ENCODE results near the gene FUT2. TPM values are rescaled to one million over a fixed set of nuclear protein-coding genes. Genes with fewer than 3 reads are reported as not detected.

The FUT2 gene
- total and polyA plus RNA-seq, 2 experiments from 2014 or later = 0.25 TPM; not detected in 1

DNA sequence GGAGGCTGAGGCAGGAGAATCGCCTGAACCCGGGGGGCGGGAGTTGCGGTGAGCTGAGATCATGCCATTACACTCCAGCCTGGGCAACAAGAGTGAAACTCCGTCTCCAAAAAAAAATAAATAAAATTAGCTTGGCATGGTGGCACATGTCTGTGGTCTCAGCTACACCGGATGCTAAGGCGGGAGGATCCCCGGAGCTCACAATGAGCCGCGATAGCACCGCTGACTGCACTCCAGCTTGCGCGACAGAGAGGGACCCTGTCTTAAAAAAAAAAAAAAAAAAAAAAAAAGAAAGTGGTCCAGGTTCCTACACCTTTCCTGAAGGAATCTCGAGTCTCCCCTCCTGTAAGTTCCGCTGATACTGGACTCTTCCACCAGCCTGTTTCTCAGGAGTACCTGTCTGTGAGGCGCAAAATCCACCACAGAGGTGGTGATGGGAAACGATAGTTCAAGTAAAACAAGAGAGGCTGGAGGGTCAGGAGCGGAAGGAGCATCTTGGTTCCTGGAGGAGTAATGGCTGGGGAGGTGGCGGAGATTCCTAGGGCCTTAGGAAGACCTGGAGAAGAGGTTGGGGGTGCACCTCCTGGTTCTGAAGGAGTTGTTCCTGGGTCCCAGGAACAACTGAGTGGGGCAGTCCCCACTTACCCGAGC is 56.2 kb downstream of the FUT2 start:
- Histone ChIP-seq H3K36me3 (ENCODE audit: low read depth) (no peaks in the 10 kb centered on the region), H3F3A (ENCODE audit: insufficient read depth) (no peaks in the 10 kb centered on the region), H3K27me3 (replicated peaks; ENCODE audit: insufficient read depth) (peaks cover 30% of the 10 kb centered on the region), H3K4me1 (ENCODE audit: insufficient read depth) (no peaks in the 10 kb centered on the region), H2AFZ (no peak overlapping the region), H4K20me1 (ENCODE audit: insufficient read depth) (no peaks in the 10 kb centered on the region), H3K4me2 (ENCODE audit: unreplicated experiment) (peak overlapping the region; percentile 35), H3K9me2 (ENCODE audit: insufficient read depth) (no peaks in the 10 kb centered on the region), H3K9me3 (ENCODE audit: low read depth) (no peaks in the 10 kb centered on the region), H3K27ac (no peak overlapping the region), H3K79me2 (ENCODE audit: insufficient read depth) (no peaks in the 10 kb centered on the region), H3K4me3 (peak overlapping the region; percentile 37), H3K9ac (no peak overlapping the region)
- peak; percentile 42 for TF ChIP-seq EZH2 (IDR thresholded peaks at IDR 0.05; ENCODE audit: insufficient read depth, poor library complexity, severe bottlenecking)
- TF ChIP-seq EZH2phosphoT487 (IDR thresholded peaks at IDR 0.05; ENCODE audit: insufficient read depth, low read depth) = no peak
- in situ Hi-C loops (cut with MboI) = no loop called here
- WGBS, 2 experiments (ENCODE audit: low coverage in 1 of 2, low lambda C conversion rate in 2 of 2, missing lambda C conversion rate in 2 of 2) = 17% methylated on average over 20 of the region's 20 CpGs
- no peak for DNase-seq

DNA sequence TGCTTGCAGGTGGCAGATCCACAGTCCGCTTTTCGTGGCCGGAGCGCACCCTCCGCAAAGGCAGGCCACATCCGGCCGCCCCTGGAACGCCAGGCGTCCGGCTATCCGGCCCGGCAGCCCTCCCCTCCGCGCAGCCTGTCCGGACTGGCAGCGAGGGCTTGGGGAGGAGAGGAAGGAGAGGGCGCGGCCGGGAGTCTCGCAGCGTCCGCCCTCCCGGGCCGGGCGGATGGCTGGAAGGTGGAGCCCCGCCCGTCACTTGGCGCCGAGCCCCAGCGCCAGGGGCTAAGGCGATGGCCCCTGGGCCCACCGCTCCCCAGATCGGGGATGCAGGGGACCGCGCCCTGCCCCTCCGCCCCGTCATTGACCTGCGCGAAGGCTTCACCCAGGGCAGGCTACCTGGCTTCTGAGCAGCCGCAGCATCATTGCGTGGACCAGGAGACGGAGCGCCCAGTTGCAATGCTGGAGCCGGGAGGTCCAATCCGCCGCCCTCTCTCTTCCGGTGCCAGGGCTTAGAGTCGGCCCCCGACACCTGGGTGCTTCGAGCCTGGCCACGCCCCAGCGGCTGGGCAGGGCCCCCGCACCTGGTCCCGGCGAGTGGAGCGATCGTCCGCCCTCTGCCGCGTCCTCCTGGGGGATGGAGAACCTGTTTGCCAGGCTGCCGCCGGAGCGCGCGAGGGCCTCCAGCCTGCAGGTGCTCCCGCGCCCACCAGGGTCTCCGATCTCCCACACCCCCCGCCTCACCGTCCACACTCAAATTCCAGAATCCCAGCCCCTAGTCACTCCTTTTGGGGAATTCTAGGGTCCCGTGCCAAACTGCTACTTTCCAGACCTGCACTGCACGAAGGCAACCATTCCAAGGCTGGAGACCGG is 57.0 kb downstream of the FUT2 start, which contains the start of gene FUT1:
Gene FUT1, minus strand, starts transcription at position 146 of the 870 bp plus-strand sequence. CDS start 1,360 bp downstream, outside the sequence.
- TF ChIP-seq EZH2 (IDR thresholded peaks at IDR 0.05; ENCODE audit: insufficient read depth, poor library complexity, severe bottlenecking) (no peak), EZH2phosphoT487 (IDR thresholded peaks at IDR 0.05; ENCODE audit: insufficient read depth, low read depth) (no peak)
- WGBS, 2 experiments (ENCODE audit: low coverage in 1 of 2, low lambda C conversion rate in 2 of 2, missing lambda C conversion rate in 2 of 2) = 9% methylated on average over 57 to 63 of the region's 73 CpGs
- Histone ChIP-seq H3K9ac (no peak within 1 kb of the TSS), H3K27me3 (replicated peaks; ENCODE audit: insufficient read depth) (peaks cover 30% of the 10 kb centered on the region), H3K27ac (no peak within 1 kb of the TSS), H3K36me3 (ENCODE audit: low read depth) (no peaks in the 10 kb centered on the region), H2AFZ (no peak within 1 kb of the TSS), H3K4me3 (peak within 1 kb of the TSS; percentile 37), H4K20me1 (ENCODE audit: insufficient read depth) (no peaks in the 10 kb centered on the region), H3K4me2 (ENCODE audit: unreplicated experiment) (peak within 1 kb of the TSS; percentile 35), H3K9me2 (ENCODE audit: insufficient read depth) (no peaks in the 10 kb centered on the region), H3F3A (ENCODE audit: insufficient read depth) (no peaks in the 10 kb centered on the region), H3K4me1 (ENCODE audit: insufficient read depth) (no peaks in the 10 kb centered on the region), H3K9me3 (ENCODE audit: low read depth) (no peaks in the 10 kb centered on the region), H3K79me2 (ENCODE audit: insufficient read depth) (no peaks in the 10 kb centered on the region)
- in situ Hi-C loops (cut with MboI) = no loop called here
- peak; percentile 39 for DNase-seq

DNA sequence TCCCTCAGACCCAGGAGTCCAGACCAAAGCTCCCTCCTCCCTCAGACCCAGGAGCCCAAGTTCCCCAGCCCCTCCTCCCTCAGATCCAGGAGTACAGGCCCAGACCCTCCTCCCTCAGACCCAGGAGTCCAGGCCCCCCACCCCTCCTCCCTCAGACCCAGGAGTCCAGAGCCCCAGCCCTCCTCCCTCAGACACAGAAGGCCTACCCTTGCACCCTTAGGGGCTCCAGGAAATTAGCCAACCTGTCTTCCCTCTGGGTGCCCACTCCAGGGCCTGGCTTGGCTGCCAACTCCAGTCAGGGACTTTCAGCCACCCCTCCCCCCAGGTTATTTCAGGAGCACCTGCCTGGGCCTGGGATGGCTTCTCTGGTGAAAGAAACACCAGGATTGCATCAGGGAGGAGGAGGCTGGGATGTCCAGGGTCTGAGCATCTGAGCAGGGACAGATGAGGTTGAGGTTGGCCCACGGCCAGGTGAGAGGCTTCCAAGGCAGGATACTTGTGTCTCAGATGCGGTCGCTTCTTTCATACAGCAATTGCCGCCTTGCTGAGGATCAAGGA is 59.4 kb downstream of the FUT2 start, which contains the start of gene FGF21:
Gene FGF21, plus strand, starts transcription at position 441 of the 558 bp plus-strand sequence. CDS start 713 bp downstream, outside the sequence.
- Histone ChIP-seq H3F3A (ENCODE audit: insufficient read depth) (no peaks in the 10 kb centered on the region), H4K20me1 (ENCODE audit: insufficient read depth) (no peaks in the 10 kb centered on the region), H3K79me2 (ENCODE audit: insufficient read depth) (no peaks in the 10 kb centered on the region), H3K27ac (no peak within 1 kb of the TSS), H3K9me3 (ENCODE audit: low read depth) (no peaks in the 10 kb centered on the region), H3K27me3 (replicated peaks; ENCODE audit: insufficient read depth) (peaks cover 26% of the 10 kb centered on the region), H3K9me2 (ENCODE audit: insufficient read depth) (no peaks in the 10 kb centered on the region), H3K9ac (no peak within 1 kb of the TSS), H3K4me3 (no peak within 1 kb of the TSS), H3K4me1 (ENCODE audit: insufficient read depth) (no peaks in the 10 kb centered on the region), H3K36me3 (ENCODE audit: low read depth) (no peaks in the 10 kb centered on the region), H3K4me2 (ENCODE audit: unreplicated experiment) (no peak within 1 kb of the TSS), H2AFZ (no peak within 1 kb of the TSS)
- no peak for DNase-seq
- WGBS, 2 experiments (ENCODE audit: low coverage in 1 of 2, low lambda C conversion rate in 2 of 2, missing lambda C conversion rate in 2 of 2) = 57 to 61% methylated on average over 4 of the region's 4 CpGs
- in situ Hi-C loops (cut with MboI) = no loop called here
- TF ChIP-seq EZH2 (IDR thresholded peaks at IDR 0.05; ENCODE audit: insufficient read depth, poor library complexity, severe bottlenecking) = no peak
- no peak for TF ChIP-seq EZH2phosphoT487 (IDR thresholded peaks at IDR 0.05; ENCODE audit: insufficient read depth, low read depth)

Other genes with a start within 250 kb of the FUT2 start
- 36.6 and 38.7 TPM in 2 replicates for gene GRWD1, start 250.0 kb upstream of the FUT2 start, total RNA-seq (2014; rRNA removed; shearing (Covaris generic))
- gene GRWD1, start 250.0 kb upstream of the FUT2 start, polyA plus RNA-seq (2016; fragmentation: Nextera tagmentation; extraction: Ambion mirVana) = 34.1 and 41.5 TPM in 2 replicates
- gene KCNJ14, start 240.4 kb upstream of the FUT2 start, total RNA-seq (2014; rRNA removed; shearing (Covaris generic)) = 0.97 and 1.1 TPM in 2 replicates
- 0.47 and 0.48 TPM in 2 replicates for gene KCNJ14, start 240.4 kb upstream of the FUT2 start, polyA plus RNA-seq (2016; fragmentation: Nextera tagmentation; extraction: Ambion mirVana)
- gene CYTH2, start 226.6 kb upstream of the FUT2 start, total RNA-seq (2014; rRNA removed; shearing (Covaris generic)) = 80.7 and 86.0 TPM in 2 replicates
- gene CYTH2, start 226.6 kb upstream of the FUT2 start, polyA plus RNA-seq (2016; fragmentation: Nextera tagmentation; extraction: Ambion mirVana) = 40.9 and 41.6 TPM in 2 replicates
- 0.22 TPM in 1 of 2 replicates, not detected in the other for gene LMTK3, start 184.1 kb upstream of the FUT2 start, total RNA-seq (2014; rRNA removed; shearing (Covaris generic))
- gene LMTK3, start 184.1 kb upstream of the FUT2 start, polyA plus RNA-seq (2016; fragmentation: Nextera tagmentation; extraction: Ambion mirVana) = not detected in 2 replicates
- gene SULT2B1, start 143.8 kb upstream of the FUT2 start, total RNA-seq (2014; rRNA removed; shearing (Covaris generic)) = not detected in 2 replicates
- not detected in 2 replicates for gene SULT2B1, start 143.8 kb upstream of the FUT2 start, polyA plus RNA-seq (2016; fragmentation: Nextera tagmentation; extraction: Ambion mirVana)
- not detected in 2 replicates for gene SPACA4, start 89.2 kb upstream of the FUT2 start, total RNA-seq (2014; rRNA removed; shearing (Covaris generic))
- not detected in 2 replicates for gene SPACA4, start 89.2 kb upstream of the FUT2 start, polyA plus RNA-seq (2016; fragmentation: Nextera tagmentation; extraction: Ambion mirVana)
- not detected in 2 replicates for gene FAM83E, start 80.9 kb upstream of the FUT2 start, total RNA-seq (2014; rRNA removed; shearing (Covaris generic))
- gene FAM83E, start 80.9 kb upstream of the FUT2 start, polyA plus RNA-seq (2016; fragmentation: Nextera tagmentation; extraction: Ambion mirVana) = not detected in 2 replicates
- gene RPL18, start 76.8 kb upstream of the FUT2 start, total RNA-seq (2014; rRNA removed; shearing (Covaris generic)) = 1,266 and 1,345 TPM in 2 replicates
- gene RPL18, start 76.8 kb upstream of the FUT2 start, polyA plus RNA-seq (2016; fragmentation: Nextera tagmentation; extraction: Ambion mirVana) = 659 and 663 TPM in 2 replicates
- gene SPHK2, start 76.5 kb upstream of the FUT2 start, total RNA-seq (2014; rRNA removed; shearing (Covaris generic)) = 5.2 and 7.2 TPM in 2 replicates
- gene SPHK2, start 76.5 kb upstream of the FUT2 start, polyA plus RNA-seq (2016; fragmentation: Nextera tagmentation; extraction: Ambion mirVana) = 9.9 and 11.4 TPM in 2 replicates
- gene DBP, start 58.6 kb upstream of the FUT2 start, total RNA-seq (2014; rRNA removed; shearing (Covaris generic)) = 5.9 and 6.7 TPM in 2 replicates
- 3.3 and 3.7 TPM in 2 replicates for gene DBP, start 58.6 kb upstream of the FUT2 start, polyA plus RNA-seq (2016; fragmentation: Nextera tagmentation; extraction: Ambion mirVana)
- 1.1 and 1.6 TPM in 2 replicates for gene CA11, start 49.8 kb upstream of the FUT2 start, total RNA-seq (2014; rRNA removed; shearing (Covaris generic))
- 2.7 and 3.5 TPM in 2 replicates for gene CA11, start 49.8 kb upstream of the FUT2 start, polyA plus RNA-seq (2016; fragmentation: Nextera tagmentation; extraction: Ambion mirVana)
- gene NTN5, start 23.0 kb upstream of the FUT2 start, total RNA-seq (2014; rRNA removed; shearing (Covaris generic)) = 0.32 TPM in 1 of 2 replicates, not detected in the other
- gene NTN5, start 23.0 kb upstream of the FUT2 start, polyA plus RNA-seq (2016; fragmentation: Nextera tagmentation; extraction: Ambion mirVana) = not detected in 2 replicates
- 0.22 TPM in 1 of 2 replicates, not detected in the other for gene MAMSTR, start 23.8 kb downstream of the FUT2 start, total RNA-seq (2014; rRNA removed; shearing (Covaris generic))
- 2.7 and 3.1 TPM in 2 replicates for gene MAMSTR, start 23.8 kb downstream of the FUT2 start, polyA plus RNA-seq (2016; fragmentation: Nextera tagmentation; extraction: Ambion mirVana)
- not detected in 2 replicates for gene RASIP1, start 44.6 kb downstream of the FUT2 start, total RNA-seq (2014; rRNA removed; shearing (Covaris generic))
- gene RASIP1, start 44.6 kb downstream of the FUT2 start, polyA plus RNA-seq (2016; fragmentation: Nextera tagmentation; extraction: Ambion mirVana) = 0.09 and 0.44 TPM in 2 replicates
- gene IZUMO1, start 50.9 kb downstream of the FUT2 start, total RNA-seq (2014; rRNA removed; shearing (Covaris generic)) = not detected in 2 replicates
- gene IZUMO1, start 50.9 kb downstream of the FUT2 start, polyA plus RNA-seq (2016; fragmentation: Nextera tagmentation; extraction: Ambion mirVana) = not detected in 2 replicates
- not detected in 2 replicates for gene FUT1, start 56.7 kb downstream of the FUT2 start, total RNA-seq (2014; rRNA removed; shearing (Covaris generic))
- gene FUT1, start 56.7 kb downstream of the FUT2 start, polyA plus RNA-seq (2016; fragmentation: Nextera tagmentation; extraction: Ambion mirVana) = not detected in 2 replicates
- gene FGF21, start 59.6 kb downstream of the FUT2 start, total RNA-seq (2014; rRNA removed; shearing (Covaris generic)) = not detected in 2 replicates
- gene FGF21, start 59.6 kb downstream of the FUT2 start, polyA plus RNA-seq (2016; fragmentation: Nextera tagmentation; extraction: Ambion mirVana) = not detected in 2 replicates
- 29.7 and 34.7 TPM in 2 replicates for gene BCAT2, start 115.1 kb downstream of the FUT2 start, total RNA-seq (2014; rRNA removed; shearing (Covaris generic))
- 48.5 and 51.2 TPM in 2 replicates for gene BCAT2, start 115.1 kb downstream of the FUT2 start, polyA plus RNA-seq (2016; fragmentation: Nextera tagmentation; extraction: Ambion mirVana)
- gene HSD17B14, start 140.5 kb downstream of the FUT2 start, total RNA-seq (2014; rRNA removed; shearing (Covaris generic)) = 2.6 and 3.9 TPM in 2 replicates
- gene HSD17B14, start 140.5 kb downstream of the FUT2 start, polyA plus RNA-seq (2016; fragmentation: Nextera tagmentation; extraction: Ambion mirVana) = 3.7 and 4.4 TPM in 2 replicates
- 12.3 and 14.2 TPM in 2 replicates for gene PLEKHA4, start 172.6 kb downstream of the FUT2 start, total RNA-seq (2014; rRNA removed; shearing (Covaris generic))
- gene PLEKHA4, start 172.6 kb downstream of the FUT2 start, polyA plus RNA-seq (2016; fragmentation: Nextera tagmentation; extraction: Ambion mirVana) = 16.6 and 19.4 TPM in 2 replicates
- gene PPP1R15A, start 176.4 kb downstream of the FUT2 start, total RNA-seq (2014; rRNA removed; shearing (Covaris generic)) = 63.8 and 71.3 TPM in 2 replicates
- gene PPP1R15A, start 176.4 kb downstream of the FUT2 start, polyA plus RNA-seq (2016; fragmentation: Nextera tagmentation; extraction: Ambion mirVana) = 78.9 and 83.0 TPM in 2 replicates
- gene TULP2, start 202.8 kb downstream of the FUT2 start, total RNA-seq (2014; rRNA removed; shearing (Covaris generic)) = not detected in 2 replicates
- not detected in 2 replicates for gene TULP2, start 202.8 kb downstream of the FUT2 start, polyA plus RNA-seq (2016; fragmentation: Nextera tagmentation; extraction: Ambion mirVana)
- 362 and 401 TPM in 2 replicates for gene NUCB1, start 204.3 kb downstream of the FUT2 start, total RNA-seq (2014; rRNA removed; shearing (Covaris generic))
- gene NUCB1, start 204.3 kb downstream of the FUT2 start, polyA plus RNA-seq (2016; fragmentation: Nextera tagmentation; extraction: Ambion mirVana) = 412 and 438 TPM in 2 replicates
- gene DHDH, start 237.7 kb downstream of the FUT2 start, total RNA-seq (2014; rRNA removed; shearing (Covaris generic)) = not detected in 2 replicates
- gene DHDH, start 237.7 kb downstream of the FUT2 start, polyA plus RNA-seq (2016; fragmentation: Nextera tagmentation; extraction: Ambion mirVana) = not detected in 2 replicates